Measurements from ENCODE around the gene ZNF438. TPM values are rescaled to one million over a fixed set of nuclear protein-coding genes. Genes with fewer than 3 reads are reported as not detected.

The ZNF438 gene
- total RNA-seq, 2 donors from 2014 or later, result 2.6 to 2.9 TPM

- intact Hi-C loops (cut with DNase I), result no loop called here
- ATAC-seq, result peak; percentile 30
- Histone ChIP-seq H3K4me3 (no peak overlapping the region), H3K9me3 (no peaks in the 10 kb centered on the region), H3K4me1 (no peaks in the 10 kb centered on the region), H3K27ac (no peak overlapping the region), H3K36me3 (replicated peaks in 1 of 2; ENCODE audit: insufficient read depth in 1 of 2, low read depth in 2 of 2) (no peaks in the 10 kb centered on the region), H3K27me3 (no peaks in the 10 kb centered on the region)
- 56 to 58% methylated on average over 6 of the region's 6 CpGs for WGBS, 2 donors
- TF ChIP-seq POLR2A (IDR thresholded peaks at IDR 0.05), result no peak
- TF ChIP-seq, protein P1, sequence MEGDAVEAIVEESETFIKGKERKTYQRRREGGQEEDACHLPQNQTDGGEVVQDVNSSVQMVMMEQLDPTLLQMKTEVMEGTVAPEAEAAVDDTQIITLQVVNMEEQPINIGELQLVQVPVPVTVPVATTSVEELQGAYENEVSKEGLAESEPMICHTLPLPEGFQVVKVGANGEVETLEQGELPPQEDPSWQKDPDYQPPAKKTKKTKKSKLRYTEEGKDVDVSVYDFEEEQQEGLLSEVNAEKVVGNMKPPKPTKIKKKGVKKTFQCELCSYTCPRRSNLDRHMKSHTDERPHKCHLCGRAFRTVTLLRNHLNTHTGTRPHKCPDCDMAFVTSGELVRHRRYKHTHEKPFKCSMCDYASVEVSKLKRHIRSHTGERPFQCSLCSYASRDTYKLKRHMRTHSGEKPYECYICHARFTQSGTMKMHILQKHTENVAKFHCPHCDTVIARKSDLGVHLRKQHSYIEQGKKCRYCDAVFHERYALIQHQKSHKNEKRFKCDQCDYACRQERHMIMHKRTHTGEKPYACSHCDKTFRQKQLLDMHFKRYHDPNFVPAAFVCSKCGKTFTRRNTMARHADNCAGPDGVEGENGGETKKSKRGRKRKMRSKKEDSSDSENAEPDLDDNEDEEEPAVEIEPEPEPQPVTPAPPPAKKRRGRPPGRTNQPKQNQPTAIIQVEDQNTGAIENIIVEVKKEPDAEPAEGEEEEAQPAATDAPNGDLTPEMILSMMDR (IDR thresholded peaks at IDR 0.05), result no peak
- DNase-seq, result peak in 1 of 4 donors; percentile 14
These were observed 39.8 kb upstream of the ZNF438 start for GRCh38 chr10:31071232-31072005.

GRCh38 chr10:31070691-31071090 is 39.0 kb upstream of the ZNF438 start:
- no peak overlapping the region for H3K4me3 ChIP-seq
- DNase-seq (no peak), ATAC-seq (no peak)
- intact Hi-C loops (cut with DNase I), result no loop called here
- TF ChIP-seq, protein P1 (IDR thresholded peaks at IDR 0.05), result no peak
- TF ChIP-seq POLR2A (IDR thresholded peaks at IDR 0.05), result no peak
- no peaks in the 10 kb centered on the region for H3K27me3 ChIP-seq
- no peaks in the 10 kb centered on the region for H3K9me3 ChIP-seq
- H3K36me3 ChIP-seq (replicated peaks in 1 of 2; ENCODE audit: insufficient read depth in 1 of 2, low read depth in 2 of 2), result no peaks in the 10 kb centered on the region
- 79 to 92% methylated on average over 2 of the region's 2 CpGs for WGBS, 2 donors
- H3K27ac ChIP-seq, result no peak overlapping the region
- H3K4me1 ChIP-seq, result no peaks in the 10 kb centered on the region

DNA sequence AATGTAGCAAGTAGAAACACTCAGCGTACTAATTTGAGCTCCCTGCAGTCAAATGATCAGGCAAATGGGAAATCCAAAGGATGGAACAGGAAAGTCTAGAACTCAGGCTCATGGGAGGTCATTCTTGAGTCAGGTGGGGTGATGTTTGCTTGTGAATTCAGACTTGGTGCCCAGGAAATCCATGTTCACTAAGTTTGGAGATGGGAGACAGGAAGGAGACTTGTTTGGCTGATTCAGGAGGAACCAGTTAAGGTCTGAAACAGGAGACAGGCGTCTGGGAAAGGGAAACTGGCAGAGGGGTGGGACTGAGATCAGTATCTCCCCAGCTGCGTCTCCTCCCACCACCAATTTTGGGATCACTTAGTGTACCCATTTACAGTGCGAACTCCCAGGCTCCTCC is 38.4 kb upstream of the ZNF438 start:
- intact Hi-C loops (cut with DNase I), result no loop called here
- 40 to 65% methylated on average over 4 of the region's 4 CpGs for WGBS, 2 donors
- TF ChIP-seq POLR2A (IDR thresholded peaks at IDR 0.05), result no peak
- TF ChIP-seq, protein P1 (IDR thresholded peaks at IDR 0.05), result no peak
- ATAC-seq, result no peak
- Histone ChIP-seq H3K27me3 (no peaks in the 10 kb centered on the region), H3K4me1 (no peaks in the 10 kb centered on the region), H3K36me3 (replicated peaks in 1 of 2; ENCODE audit: insufficient read depth in 1 of 2, low read depth in 2 of 2) (no peaks in the 10 kb centered on the region), H3K27ac (no peak overlapping the region), H3K4me3 (no peak overlapping the region), H3K9me3 (no peaks in the 10 kb centered on the region)
- DNase-seq, result no peak

- TF ChIP-seq, protein P1 (IDR thresholded peaks at IDR 0.05), result no peak
- no peak for TF ChIP-seq POLR2A (IDR thresholded peaks at IDR 0.05)
- no peak for DNase-seq
- Histone ChIP-seq H3K9me3 (no peaks in the 10 kb centered on the region), H3K27ac (no peak overlapping the region), H3K4me1 (no peaks in the 10 kb centered on the region), H3K27me3 (no peaks in the 10 kb centered on the region), H3K4me3 (no peak overlapping the region), H3K36me3 (replicated peaks in 1 of 2; ENCODE audit: insufficient read depth in 1 of 2, low read depth in 2 of 2) (no peaks in the 10 kb centered on the region)
- WGBS, 2 donors, result 81 to 88% methylated on average over 3 of the region's 3 CpGs
- intact Hi-C loops (cut with DNase I), result no loop called here
- ATAC-seq, result no peak
These were observed 37.7 kb upstream of the ZNF438 start for GRCh38 chr10:31069411-31069810.

DNA sequence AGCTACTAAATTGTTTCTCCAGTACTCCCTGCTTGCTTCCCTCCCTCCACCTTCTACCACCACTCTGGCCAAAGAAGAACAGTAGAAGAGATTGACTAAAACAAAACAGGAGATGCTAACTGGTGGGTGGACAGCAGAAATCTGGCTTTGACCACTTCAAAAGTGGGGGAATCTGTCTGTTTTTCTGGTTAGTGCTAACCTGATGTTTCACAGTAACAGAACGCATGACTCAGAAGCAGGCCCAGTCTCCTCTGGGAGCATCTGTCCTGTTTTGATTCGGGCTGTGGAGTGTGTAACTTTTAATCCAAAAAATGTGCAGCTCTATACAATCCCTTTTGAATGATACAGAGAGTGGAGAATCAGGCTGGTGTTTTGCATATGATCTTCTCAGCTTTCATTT is 32.7 kb upstream of the ZNF438 start:
- no peaks in the 10 kb centered on the region for H3K4me1 ChIP-seq
- H3K27me3 ChIP-seq, result no peaks in the 10 kb centered on the region
- no peaks in the 10 kb centered on the region for H3K36me3 ChIP-seq (replicated peaks in 1 of 2; ENCODE audit: insufficient read depth in 1 of 2, low read depth in 2 of 2)
- H3K9me3 ChIP-seq, result no peaks in the 10 kb centered on the region
- intact Hi-C loops (cut with DNase I), result no loop called here
- no peak overlapping the region for H3K4me3 ChIP-seq
- DNase-seq (peak in 1 of 4 donors; percentile 22), ATAC-seq (no peak)
- H3K27ac ChIP-seq, result no peak overlapping the region
- 60 to 66% methylated on average over 2 of the region's 2 CpGs for WGBS, 2 donors
- TF ChIP-seq, protein P1 (IDR thresholded peaks at IDR 0.05), result no peak
- TF ChIP-seq POLR2A (IDR thresholded peaks at IDR 0.05), result no peak
